Femur (tissue), 1 donor: ENCODE results near the gene ALG12.
A peak's percentile ranks its signal among the peaks of the same experiment; 100 is the strongest.
"Not testable (repeated sequence)": the region's sequence is repeated elsewhere in the genome, so short reads cannot be mapped to it uniquely, and the experiment has no call there.

ENCODE experiments used
- DNase-seq: peaks from one replicate; pipeline ENCODE4 v3.0.0-alpha.2; 2017

ALG12 gene

GRCh38 chr22:49945042-49945794 is 27.0 kb upstream of the ALG12 start:
- DNase-seq = not testable (repeated sequence)

- no peak for DNase-seq
Measured at GRCh38 chr22:49944399-49944891, 26.2 kb upstream of the ALG12 start.

GRCh38 chr22:49943771-49944398 is 25.6 kb upstream of the ALG12 start:
- no peak for DNase-seq

GRCh38 chr22:49943405-49943765 is 25.1 kb upstream of the ALG12 start:
- DNase-seq = no peak

- DNase-seq = no peak
Measured at GRCh38 chr22:49942565-49943404, 24.5 kb upstream of the ALG12 start.

GRCh38 chr22:49941507-49942316 is 23.5 kb upstream of the ALG12 start:
- no peak for DNase-seq

- no peak for DNase-seq
Measured at GRCh38 chr22:49938565-49939136, 20.4 kb upstream of the ALG12 start.

- peak; percentile 72 for DNase-seq
Measured at GRCh38 chr22:49937758-49938564, 19.7 kb upstream of the ALG12 start.

GRCh38 chr22:49936973-49937757 is 18.9 kb upstream of the ALG12 start:
- DNase-seq = peak; percentile 69

GRCh38 chr22:49936018-49936972 is 18.1 kb upstream of the ALG12 start:
- DNase-seq = peak; percentile 85

GRCh38 chr22:49935561-49935960 is 17.3 kb upstream of the ALG12 start:
- no peak for DNase-seq

GRCh38 chr22:49934891-49935557 is 16.8 kb upstream of the ALG12 start:
- DNase-seq = peak; percentile 86

- no peak for DNase-seq
Measured at GRCh38 chr22:49934160-49934890, 16.1 kb upstream of the ALG12 start.

- no peak for DNase-seq
Measured at GRCh38 chr22:49933236-49934159, 15.3 kb upstream of the ALG12 start.

- DNase-seq = no peak
Measured at GRCh38 chr22:49930596-49931412, 12.6 kb upstream of the ALG12 start.
